ENCODE data around the gene NXF1.
"Not testable (repeated sequence)": the region's sequence is repeated elsewhere in the genome, so short reads cannot be mapped to it uniquely, and the experiment has no call there.

The NXF1 gene

GRCh38 chr11:62830904-62831519 lies 25.8 kb upstream of the NXF1 start:
- peak; percentile 28 for DNase-seq (ENCODE audit: low read depth)
- TF ChIP-seq, protein P1, sequence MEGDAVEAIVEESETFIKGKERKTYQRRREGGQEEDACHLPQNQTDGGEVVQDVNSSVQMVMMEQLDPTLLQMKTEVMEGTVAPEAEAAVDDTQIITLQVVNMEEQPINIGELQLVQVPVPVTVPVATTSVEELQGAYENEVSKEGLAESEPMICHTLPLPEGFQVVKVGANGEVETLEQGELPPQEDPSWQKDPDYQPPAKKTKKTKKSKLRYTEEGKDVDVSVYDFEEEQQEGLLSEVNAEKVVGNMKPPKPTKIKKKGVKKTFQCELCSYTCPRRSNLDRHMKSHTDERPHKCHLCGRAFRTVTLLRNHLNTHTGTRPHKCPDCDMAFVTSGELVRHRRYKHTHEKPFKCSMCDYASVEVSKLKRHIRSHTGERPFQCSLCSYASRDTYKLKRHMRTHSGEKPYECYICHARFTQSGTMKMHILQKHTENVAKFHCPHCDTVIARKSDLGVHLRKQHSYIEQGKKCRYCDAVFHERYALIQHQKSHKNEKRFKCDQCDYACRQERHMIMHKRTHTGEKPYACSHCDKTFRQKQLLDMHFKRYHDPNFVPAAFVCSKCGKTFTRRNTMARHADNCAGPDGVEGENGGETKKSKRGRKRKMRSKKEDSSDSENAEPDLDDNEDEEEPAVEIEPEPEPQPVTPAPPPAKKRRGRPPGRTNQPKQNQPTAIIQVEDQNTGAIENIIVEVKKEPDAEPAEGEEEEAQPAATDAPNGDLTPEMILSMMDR (IDR thresholded peaks at IDR 0.05; ENCODE audit: insufficient read depth, low read depth, low read length, missing control alignments), result no peak
- peak overlapping the region; percentile 80 for H3K4me3 ChIP-seq (ENCODE audit: low read depth, low read length)

DNA sequence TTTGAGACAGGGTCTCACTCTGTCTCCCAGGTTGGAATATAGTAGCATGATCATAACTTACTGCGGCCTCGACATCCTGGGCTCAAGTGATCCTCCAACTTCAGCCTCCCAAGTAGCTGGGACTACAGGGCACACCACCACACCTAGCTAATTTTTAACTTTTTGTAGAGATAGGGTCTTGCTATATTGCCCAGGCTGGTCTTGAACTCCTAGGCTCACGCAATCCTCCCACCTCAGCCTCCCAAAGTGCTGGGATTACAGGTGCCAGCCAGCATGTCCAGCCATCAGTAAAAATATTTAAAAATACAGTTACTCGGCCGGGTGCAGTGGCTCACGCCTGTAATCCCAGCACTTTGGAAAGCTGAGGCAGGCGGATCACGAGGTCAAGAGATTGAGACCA lies 22.9 kb upstream of the NXF1 start:
- not testable (repeated sequence) for DNase-seq (ENCODE audit: low read depth); H3K4me3 ChIP-seq (ENCODE audit: low read depth, low read length)

- TF ChIP-seq, protein P1 (IDR thresholded peaks at IDR 0.05; ENCODE audit: insufficient read depth, low read depth, low read length, missing control alignments), result no peak
- DNase-seq (ENCODE audit: low read depth), result no peak
- H3K4me3 ChIP-seq (ENCODE audit: low read depth, low read length), result no peak overlapping the region
These were observed 18.4 kb upstream of the NXF1 start for GRCh38 chr11:62823677-62824076.

DNA sequence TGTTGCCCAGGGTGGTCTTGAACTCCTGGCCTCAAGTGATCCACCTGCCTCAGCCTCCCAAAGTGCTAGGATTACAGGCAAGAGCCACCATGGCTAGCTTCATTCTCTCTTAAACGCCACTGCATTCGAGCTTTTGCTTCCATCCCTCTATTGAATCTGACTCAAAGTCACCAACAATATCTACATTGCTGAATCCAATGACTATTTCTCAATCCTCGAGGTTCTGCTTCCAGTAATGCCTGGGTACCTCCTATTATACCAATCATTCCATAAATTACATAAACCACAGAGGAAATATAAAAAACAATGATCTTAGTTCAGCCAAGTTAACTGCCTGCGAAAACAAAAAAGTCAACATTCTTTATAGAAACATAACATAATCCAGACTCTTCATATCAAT lies 11.9 kb upstream of the NXF1 start:
- no peak for DNase-seq (ENCODE audit: low read depth)
- H3K4me3 ChIP-seq (ENCODE audit: low read depth, low read length), result no peak overlapping the region
- TF ChIP-seq, protein P1 (IDR thresholded peaks at IDR 0.05; ENCODE audit: insufficient read depth, low read depth, low read length, missing control alignments), result no peak

DNA sequence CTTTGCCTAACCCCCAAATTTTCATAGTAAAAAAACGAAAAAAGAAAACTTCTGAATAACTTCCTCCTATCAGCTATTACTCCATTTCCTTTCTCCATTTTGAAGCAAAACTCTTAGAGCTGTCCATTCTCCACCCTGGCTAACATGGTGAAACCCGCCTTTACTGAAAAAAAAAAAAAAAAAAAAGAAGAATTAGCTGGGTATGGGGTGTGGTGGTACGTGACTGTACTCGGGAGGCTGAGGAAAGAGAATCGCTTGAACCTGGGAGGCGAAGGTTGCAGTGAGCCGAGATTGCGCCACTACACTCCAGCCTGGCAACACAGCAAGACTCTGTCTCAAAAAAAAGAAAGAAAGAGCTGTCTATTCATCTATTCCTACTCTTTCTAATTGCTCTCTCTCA lies 11.3 kb upstream of the NXF1 start:
- TF ChIP-seq, protein P1 (IDR thresholded peaks at IDR 0.05; ENCODE audit: insufficient read depth, low read depth, low read length, missing control alignments), result no peak
- DNase-seq (ENCODE audit: low read depth), result no peak
- H3K4me3 ChIP-seq (ENCODE audit: low read depth, low read length), result no peak overlapping the region

- TF ChIP-seq, protein P1 (IDR thresholded peaks at IDR 0.05; ENCODE audit: insufficient read depth, low read depth, low read length, missing control alignments), result no peak
- no peak for DNase-seq (ENCODE audit: low read depth)
- H3K4me3 ChIP-seq (ENCODE audit: low read depth, low read length), result no peak overlapping the region
These were observed 6.4 kb upstream of the NXF1 start for GRCh38 chr11:62811659-62812058.

GRCh38 chr11:62810748-62811147 lies 5.5 kb upstream of the NXF1 start:
- no peak overlapping the region for H3K4me3 ChIP-seq (ENCODE audit: low read depth, low read length)
- TF ChIP-seq, protein P1 (IDR thresholded peaks at IDR 0.05; ENCODE audit: insufficient read depth, low read depth, low read length, missing control alignments), result no peak
- no peak for DNase-seq (ENCODE audit: low read depth)
